Astrocyte of the hippocampus (primary cell): ENCODE results near the gene NOP14.
A peak's percentile ranks its signal among the peaks of the same experiment; 100 is the strongest.
"Not testable (repeated sequence)": the region's sequence is repeated elsewhere in the genome, so short reads cannot be mapped to it uniquely, and the experiment has no call there.

Source experiments
- DNase-seq: peaks from one replicate; pipeline ENCODE4 v3.0.0; 2011; ENCODE audit warnings: low read depth, low spot score

NOP14 gene

DNA sequence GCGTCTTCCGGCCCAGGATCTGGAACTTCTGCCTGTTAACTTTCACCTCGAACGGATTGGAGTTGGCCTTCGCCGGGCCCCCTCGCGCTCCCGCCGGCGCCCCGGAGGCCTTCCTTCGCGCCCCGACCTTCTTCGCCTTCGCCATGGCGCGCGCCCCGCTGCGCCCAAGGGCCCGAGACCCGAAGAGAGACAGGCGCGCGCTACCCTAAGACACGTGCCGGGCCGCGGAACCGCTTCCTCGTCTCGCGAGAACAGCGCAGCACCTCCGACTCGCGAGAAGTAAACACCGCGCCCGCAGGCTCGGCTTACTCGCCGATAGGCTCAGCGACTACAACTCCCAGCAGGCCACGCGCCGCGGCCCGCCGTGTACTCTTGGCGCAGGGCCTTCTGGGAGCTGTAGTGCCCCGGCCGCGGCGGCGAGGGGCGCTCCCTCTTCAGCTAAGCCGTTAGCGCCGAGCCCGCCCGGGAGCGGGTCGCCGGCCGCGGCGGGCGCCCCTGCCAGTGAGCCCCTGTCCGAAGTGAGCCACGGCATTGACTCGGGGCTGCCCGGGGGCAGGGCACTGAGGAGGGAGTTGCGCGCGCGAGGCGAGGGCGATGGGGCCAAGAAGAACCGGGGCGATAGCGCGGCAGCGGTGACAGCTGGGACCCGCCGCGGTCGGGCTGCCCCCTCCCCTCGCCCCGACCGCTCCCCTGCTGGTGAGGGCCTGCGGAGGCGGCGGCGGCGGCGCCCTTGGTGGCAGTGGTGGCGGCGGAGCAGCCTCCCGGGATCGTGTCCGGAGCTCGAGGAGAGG, at the start of gene NOP14, which contains the start of gene GRK4:
Gene NOP14, minus strand, starts transcription at position 232 of the 791 bp plus-strand sequence. Its CDS starts 87 bp downstream, at position 145.
Gene GRK4, plus strand, starts transcription at position 397 of the 791 bp plus-strand sequence. CDS start 500 bp downstream, outside the sequence.
- DNase-seq: peak; percentile 100

DNA sequence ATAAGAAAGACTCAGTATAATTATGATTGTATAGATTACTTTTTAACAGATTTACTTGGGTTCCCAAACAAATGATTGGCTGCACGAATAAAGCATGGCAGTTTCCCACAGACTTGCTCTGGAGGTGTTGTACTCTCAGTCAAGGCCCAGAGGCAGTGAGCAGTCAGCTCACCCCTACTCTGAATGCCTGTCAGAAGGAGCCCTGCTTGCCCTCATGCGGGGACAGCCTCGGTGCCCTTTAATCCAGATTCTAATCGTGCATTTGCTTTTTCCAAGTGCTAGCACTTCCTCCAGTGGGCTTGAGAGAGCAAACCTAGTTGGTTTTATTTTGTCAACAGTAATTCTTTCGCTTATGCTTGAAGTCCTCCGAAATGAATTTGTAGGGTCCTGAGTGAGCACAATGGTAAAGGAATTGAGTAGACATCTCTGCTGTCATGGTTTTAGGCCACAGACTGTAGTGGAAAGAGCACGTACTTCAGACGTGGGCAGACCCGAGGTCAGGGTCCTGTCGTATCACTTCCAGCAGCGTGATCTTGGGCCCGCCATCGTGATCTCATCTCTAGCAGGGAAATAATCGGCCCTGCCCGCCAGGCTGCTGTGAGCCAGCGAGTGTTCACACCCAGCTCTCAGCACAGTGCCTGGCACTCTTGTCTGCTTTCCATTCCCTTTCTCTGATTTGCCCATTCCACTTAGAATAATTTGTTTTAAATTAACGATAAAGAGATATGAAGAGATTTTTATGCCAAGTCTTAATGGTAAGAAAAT, 48.4 kb upstream of the NOP14 start:
- no peak for DNase-seq

DNA sequence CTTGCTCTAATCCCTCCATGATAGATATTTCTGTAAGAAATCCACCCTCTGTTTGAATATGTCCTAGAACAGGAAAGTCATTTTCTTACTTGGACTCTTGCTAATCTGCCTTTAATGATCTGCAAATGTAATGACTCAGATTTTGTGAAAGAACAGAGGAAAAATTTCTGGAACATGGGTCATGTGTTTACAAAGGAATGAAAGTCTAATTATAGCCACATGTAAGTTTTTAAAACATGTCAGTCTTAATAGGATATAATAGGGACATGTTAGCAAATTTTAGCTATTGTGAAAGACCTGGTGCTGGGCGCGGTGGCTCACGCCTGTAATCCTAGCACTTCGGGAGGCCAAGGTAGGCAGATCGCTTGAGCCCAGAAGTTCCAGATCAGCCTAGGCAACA, 47.8 kb upstream of the NOP14 start:
- peak; percentile 23 for DNase-seq

DNA sequence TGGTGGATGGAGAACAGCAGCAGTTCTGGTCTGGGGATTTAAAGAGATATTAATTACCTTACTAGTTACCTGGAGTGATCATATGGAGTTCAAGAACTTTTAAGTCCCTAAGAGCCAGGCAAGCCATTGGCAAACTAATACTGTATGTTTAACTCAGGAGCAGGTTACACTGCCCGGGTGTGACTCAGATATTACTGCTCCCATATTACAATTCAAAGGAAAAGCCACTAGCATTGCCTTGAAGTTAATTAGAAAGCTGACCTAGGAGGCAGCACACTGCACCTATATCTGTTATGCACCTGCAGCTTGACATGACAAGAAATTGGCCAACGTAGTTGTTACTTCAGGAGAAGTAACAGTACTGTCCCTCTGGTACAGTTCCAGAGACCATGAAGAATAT, 47.4 kb upstream of the NOP14 start:
- DNase-seq: no peak

DNA sequence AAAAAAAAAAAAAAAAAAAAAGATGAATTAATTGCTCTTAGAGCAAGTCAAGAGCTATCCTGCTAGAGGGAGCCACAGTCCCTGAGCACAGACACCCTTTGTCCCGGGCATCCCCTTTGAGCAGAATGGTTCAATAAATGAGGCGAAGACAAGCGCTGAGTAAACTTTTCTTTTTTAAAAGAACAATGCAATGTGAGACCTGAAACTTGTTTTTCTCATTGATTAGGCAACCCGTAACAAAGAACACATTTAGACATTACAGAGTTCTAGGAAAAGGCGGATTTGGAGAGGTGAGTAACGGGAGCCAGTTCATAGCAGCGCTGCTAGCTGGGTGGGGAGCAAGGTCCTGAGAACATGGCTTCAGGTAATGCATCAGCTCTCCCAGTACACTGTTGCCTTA, 46.2 kb upstream of the NOP14 start:
- DNase-seq: peak; percentile 35

DNA sequence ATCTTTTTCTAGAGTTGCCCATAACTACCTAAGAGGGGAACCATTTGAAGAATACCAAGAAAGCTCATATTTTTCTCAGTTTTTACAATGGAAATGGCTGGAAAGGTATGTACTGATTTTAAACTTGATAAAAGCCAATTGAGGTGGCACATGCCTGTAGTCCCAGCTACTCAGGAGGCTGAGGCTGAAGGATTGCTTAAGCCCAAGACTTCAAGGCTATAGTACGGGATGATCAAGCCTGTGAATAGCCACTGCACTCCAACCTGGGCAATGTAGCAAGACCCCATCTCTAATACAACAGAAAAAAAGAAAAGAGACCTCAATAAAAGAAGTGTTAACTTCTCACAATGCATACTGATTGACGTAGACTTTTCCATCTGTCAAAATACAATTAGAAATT, 44.5 kb upstream of the NOP14 start:
- DNase-seq: no peak

DNA sequence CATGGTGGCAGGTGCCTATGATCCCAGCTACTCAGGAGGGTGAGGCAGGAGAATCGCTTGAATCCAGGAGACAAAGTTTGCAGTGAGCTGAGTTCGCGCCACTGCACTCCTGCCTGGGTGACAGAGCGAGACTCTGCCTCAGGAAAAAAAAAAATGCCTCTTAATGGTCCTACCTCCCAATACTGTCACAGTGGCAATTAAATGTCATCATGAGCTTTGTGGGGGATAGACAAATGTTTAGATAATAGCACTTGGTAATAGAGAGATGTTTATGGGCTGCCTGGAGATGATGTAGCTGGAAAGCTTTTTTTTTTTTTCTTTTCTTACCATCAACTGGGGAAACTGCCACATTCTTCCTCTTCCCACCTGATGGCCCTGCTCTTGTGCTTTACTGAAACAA, 33.2 kb upstream of the NOP14 start:
- no peak for DNase-seq

DNA sequence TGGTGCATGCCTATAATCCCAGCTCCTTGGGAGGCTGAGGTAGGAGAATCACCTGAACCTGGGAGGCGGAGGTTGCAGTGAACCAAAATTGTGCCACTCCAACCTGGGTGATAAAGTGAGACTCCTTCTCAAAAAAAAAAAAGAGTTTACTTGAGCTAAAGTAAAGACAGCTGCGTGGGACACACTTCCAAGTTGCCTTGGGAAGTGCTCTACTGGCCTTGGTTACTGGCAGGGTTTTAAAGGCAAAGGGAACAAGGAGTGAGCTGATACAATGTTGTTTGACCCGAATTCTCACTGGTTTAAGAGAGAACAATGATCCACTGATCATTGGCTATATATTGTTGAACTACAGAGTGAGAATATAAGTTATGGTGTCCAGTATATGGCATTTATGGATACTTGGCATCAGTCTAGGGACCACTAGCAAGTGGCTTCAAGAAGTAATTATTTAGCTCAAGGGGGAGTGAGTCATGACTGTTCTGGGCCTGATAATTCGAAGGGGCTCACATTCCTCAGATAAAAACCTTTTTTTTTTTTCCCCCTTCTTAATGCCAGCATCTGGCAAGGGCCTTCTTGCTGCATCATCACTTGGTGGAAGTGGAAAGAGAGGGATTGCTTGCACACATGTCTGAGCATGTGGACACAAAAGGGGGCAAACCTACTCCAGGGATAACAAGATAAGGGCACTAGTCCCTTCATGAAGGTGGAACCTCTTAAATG, 32.5 kb upstream of the NOP14 start:
- peak; percentile 41 for DNase-seq

DNA sequence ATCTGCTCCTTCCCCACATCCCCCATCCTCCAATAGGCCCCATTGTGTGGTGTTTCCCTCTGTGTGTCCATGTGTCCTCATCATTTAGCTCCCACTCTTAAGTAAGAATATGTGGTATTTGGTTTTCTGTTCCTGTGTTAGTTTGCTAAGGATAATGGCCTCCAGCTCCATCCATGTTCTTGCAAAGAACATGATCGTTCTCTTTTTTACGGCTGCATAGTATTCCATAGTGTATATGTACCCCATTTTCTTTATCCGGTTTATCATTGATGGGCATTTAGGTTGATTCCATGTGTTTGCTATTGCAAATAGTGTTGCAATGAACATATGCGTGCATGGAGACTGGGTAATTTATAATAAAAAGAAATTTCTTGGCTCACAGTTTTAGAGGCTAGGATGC, 31.7 kb upstream of the NOP14 start:
- no peak for DNase-seq

DNA sequence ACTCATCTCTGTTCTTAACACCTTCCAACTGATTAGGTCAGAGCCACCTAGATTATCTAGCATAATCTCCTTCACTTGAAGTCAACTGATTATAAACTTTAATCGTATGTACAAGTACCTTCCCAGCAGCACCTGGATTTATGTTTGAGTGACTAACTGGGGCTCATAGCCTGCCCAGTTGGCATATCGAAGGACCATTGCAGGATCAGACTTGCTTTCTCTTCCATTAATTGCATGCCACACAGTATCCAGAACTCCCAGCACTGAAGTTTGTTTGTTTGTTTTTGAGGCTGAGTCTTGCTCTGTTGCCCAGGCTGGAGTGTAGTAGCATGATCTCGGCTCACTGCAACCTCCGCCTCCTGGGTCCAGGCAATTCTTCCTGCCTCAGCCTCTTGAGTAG, 28.0 kb upstream of the NOP14 start:
- no peak for DNase-seq

DNA sequence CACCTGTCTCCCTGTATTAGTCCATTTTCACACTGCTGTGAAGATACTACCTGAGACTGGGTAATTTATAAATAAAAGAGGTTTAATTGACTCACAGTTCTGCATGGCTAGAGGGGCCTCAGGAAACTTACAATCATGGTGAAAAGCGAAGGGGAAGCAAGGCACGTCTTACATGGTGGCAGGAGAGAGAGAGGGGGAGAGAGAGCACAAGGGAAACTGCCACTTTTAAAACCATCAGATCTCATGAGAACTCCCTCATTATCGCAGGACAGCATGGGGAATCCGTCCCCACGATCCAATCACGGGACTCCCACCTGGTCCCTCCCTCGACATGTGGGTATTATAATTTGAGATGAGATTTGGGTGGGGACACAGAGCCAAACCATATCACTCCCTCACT, 20.5 kb upstream of the NOP14 start:
- DNase-seq: not testable (repeated sequence)

DNA sequence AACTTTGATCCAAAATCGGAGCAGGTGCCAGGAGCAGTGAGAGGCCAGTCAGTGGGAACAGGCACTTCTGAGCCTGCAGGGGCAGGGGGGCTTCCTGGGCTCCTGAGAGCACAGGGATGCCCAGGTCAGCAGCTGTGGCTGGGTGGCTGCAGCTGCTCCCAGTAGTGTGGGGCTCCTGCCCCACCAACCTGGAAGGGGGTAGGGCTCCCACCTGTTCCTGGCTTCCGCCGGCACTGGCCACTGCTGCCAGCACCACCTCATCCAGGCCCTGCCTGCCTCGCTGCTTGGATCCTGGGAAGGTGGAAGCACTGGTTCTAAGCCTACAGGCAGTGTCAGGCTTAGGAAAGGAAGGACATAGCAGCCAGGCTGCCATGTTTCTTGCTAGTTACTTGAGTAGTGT, 18.8 kb upstream of the NOP14 start:
- no peak for DNase-seq

DNA sequence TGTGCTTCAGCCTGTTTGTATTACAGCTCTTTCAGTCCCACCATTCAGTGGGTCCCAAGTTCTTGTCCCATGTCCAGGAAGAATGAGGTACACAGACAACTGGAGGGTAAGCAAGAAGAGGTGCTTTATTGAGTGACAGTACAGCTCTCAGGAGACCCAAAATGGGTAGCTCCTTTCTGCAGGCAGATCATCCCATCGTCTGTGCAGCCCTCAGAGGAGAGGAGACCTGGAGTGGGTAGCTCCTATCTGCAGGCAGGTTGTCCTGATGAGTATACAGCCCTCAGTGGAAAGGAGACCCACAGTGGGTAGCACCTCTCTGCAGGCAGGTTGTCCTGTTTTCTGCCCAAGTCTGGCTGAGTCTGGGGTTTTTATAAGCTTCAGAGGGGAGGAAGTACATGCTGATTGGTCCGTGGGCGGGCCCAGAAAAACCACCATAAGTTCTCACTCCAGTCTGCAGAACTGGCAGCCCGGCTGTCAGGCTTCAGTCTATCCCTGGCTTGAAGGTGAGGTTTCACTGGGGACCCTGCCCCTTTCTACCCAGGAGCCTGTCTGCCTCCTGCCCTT, 18.1 kb upstream of the NOP14 start:
- DNase-seq: no peak

DNA sequence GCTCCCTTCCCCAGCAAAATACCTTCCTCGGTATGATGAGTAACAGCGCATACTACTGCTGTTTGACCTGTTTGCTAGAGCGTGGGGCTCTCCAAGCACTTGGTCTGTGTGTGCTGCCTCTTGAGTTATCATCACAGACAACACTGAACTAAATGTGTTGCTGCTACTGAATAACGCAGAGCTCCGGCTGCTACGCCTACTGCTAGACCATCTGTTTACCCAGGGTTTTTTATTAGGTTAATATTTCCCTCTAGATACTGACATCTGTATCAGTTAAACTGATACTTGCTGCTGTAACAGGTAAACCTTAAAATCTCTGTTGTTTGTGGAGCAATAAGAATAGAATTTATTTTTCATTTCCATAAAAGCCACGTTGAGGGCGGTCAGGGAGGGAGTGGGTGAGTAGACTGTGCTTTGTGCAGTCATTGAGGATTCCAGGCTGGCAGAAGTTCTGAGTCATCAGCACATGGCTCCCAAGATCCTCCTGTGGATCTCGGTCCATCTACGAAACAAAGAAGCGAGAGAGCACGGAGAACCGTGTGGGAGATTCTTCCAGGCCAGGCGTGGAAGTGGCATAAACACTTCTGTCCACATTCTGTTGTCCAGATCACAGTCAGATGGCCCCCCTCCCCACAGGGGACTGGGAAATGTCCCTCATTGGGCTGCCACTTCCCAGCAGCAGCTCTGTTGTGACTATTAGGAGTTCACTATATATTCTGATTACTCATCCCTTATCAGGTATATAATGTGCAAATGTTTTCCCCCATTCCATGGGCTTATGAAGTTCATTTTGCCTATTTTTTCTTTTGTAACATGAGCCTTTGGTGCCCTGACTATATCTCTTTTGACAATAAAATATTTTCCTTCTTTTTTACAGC, 14.2 kb upstream of the NOP14 start:
- peak; percentile 67 for DNase-seq

DNA sequence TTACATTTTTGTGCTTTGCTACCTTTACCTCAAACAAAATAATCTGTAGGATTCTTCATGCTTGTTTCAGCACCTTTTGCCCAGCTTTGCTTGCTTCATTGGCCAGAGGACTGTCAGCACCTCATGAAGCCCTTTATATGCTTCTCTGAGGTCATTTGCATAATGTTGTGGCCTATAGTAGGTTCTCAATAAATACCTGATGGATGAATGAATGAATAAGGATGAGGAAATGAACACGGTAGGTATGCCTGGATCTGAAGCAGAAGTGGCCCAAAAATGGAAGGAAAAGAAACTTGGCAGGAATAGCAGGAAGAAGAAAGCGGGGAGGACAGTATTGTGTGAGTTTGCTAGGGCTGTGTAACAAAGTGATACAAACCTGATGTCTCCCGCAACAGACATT, 8.1 kb upstream of the NOP14 start:
- no peak for DNase-seq

DNA sequence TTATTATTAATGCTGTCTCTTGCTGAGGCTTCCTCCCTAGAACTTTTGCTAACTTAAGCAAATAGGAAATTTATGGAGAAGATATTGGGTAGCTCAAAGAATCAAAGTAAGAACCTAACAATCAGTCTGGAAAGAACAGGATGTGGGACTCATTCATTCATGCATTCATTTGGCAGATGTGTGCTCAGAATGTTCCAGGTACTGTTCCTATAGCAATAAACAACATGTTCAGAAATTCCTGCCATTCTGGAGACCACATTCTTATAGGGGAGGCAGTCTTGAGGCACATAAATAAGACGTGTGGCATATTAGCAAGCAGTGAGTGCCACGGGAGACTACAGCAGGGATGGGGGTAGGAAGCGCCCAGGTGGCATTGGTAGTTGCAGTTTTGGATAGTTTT, 5.2 kb upstream of the NOP14 start:
- peak; percentile 68 for DNase-seq

DNA sequence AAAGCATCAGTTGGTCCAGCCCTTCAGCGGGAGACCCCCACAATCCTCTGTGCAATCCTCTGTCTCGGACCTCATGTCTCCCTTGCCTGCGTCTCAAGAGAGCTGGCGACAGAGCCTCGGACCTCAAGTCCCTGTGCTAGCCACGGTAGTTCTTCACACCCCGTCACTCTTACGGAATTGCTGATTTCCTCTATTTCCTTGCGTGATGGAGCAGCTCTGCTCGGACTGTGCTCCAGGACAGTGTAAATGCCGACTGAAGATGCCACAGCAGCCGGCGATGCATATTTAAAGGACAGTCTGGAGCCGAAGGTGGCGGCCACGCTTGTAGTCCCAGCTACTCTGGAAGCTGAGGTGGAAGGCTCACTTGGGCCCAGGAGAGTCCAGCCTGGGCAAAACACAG, 2.1 kb upstream of the NOP14 start:
- DNase-seq: no peak

DNA sequence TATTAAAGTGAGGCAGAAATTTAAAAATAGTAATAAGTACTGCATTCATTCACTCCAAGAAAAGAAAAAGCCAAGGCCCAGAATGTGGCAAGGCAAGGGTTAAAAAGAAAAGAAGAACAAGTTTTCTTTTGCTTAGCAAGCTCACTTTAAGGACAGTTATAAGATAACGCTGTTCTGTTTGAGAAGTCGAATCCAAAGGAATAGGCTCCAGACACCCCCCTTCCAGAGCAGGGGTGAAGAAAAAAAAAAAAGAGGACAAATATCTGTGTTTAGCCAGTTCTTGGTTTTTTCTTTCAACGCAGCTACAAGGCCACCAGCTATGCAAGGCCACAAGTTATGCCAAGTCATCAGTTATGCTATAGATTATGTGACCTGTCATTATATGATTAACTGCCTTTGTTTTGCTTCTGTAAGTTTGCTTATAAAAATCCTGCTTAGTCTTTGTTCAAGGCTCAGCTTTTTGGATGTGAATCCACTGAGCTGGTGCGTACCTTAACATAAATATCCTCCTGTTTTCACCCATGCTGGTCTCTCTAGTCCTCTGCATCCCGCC, 1.6 kb upstream of the NOP14 start:
- DNase-seq: no peak

DNA sequence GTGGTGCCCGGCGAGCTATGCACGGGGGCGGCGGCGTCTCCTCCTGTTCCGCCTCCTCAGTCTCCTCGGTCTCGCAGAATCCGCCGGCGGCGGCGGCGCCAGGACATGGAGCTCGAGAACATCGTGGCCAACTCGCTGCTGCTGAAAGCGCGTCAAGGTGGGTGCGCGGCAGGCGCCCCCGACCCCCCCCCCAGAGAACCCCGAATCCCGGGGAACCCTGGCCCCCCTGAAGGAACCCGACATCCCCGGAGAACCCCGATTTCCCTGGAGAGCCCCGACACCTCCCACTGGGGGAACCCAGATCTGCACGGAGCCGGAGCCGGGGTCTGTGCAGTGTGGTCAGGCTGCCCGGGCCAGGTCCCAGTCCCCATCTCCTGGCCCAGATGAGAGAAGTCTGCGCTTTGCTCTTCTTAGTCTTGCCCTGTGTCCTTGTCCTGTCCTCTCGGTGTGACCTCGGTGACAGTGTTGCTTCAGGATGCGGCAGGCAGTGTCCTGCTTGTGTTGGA, 813 bp upstream of the NOP14 start:
- peak; percentile 33 for DNase-seq

DNA sequence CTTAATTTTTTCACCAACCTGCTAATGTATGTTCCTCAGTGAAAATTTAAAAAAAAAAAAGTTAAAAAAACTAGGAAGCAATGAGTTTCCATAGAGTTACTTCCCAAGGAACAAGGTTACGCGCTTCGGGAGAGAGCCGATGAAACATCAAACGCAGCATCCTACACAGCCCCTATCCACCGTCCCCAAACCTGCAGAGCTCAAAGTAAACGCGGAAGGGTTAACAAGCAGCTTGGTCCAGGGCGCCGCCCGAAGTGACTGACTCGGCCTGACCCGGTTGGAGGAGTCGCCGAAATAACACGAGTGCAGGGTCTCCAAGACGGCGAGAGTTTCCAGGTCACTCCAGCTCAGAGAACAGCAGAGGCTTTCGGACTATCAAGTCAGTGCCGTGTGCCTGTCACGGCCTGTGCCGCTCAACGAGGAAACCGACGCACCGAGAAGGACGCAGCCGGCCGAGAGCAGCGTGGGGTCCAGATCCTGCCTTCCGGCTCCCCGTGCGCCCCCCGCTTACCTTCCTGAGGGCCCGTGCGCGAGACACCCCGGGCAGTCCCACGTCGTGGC, 512 bp downstream of the NOP14 start:
- peak; percentile 74 for DNase-seq
